GM21619 (cell line): ENCODE measurements around the gene PFN2.
"Not testable (repeated sequence)": the region's sequence is repeated elsewhere in the genome, so short reads cannot be mapped to it uniquely, and the experiment has no call there.

Experiments
- ATAC-seq: cut with Tn5 transposase; IDR thresholded peaks from one replicate; pipeline ENCODE4 v1.9.1; 2021; ENCODE audit not compliant: unreplicated experiment

The PFN2 gene

GRCh38 chr3:149970716-149971402, at the start of gene PFN2:
TSS of gene PFN2 (minus strand) at chr3:149970895. CDS start at chr3:149970856, 39 bp downstream.
- peak; percentile 44 for ATAC-seq

GRCh38 chr3:150015901-150016300, 45.2 kb upstream of the PFN2 start:
- no peak for ATAC-seq

- peak; percentile 73 for ATAC-seq
Observed at GRCh38 chr3:150014782-150015181, 44.1 kb upstream of the PFN2 start.

- no peak for ATAC-seq
Observed at GRCh38 chr3:150013801-150014200, 43.1 kb upstream of the PFN2 start.

GRCh38 chr3:150006794-150007193, 36.1 kb upstream of the PFN2 start:
- ATAC-seq: no peak

- no peak for ATAC-seq
Observed at GRCh38 chr3:150005243-150006112, 34.8 kb upstream of the PFN2 start.

- no peak for ATAC-seq
Observed at GRCh38 chr3:150000641-150001040, 29.9 kb upstream of the PFN2 start.

GRCh38 chr3:149999421-149999820, 28.7 kb upstream of the PFN2 start:
- ATAC-seq: no peak

GRCh38 chr3:149998946-149999345, 28.3 kb upstream of the PFN2 start:
- no peak for ATAC-seq

GRCh38 chr3:149992416-149993058, 21.8 kb upstream of the PFN2 start:
- ATAC-seq: no peak

GRCh38 chr3:149990423-149990948, 19.8 kb upstream of the PFN2 start:
- ATAC-seq: no peak

GRCh38 chr3:149989307-149989706, 18.6 kb upstream of the PFN2 start:
- no peak for ATAC-seq

GRCh38 chr3:149983628-149984027, 12.9 kb upstream of the PFN2 start:
- ATAC-seq: no peak

GRCh38 chr3:149983053-149983452, 12.4 kb upstream of the PFN2 start:
- not testable (repeated sequence) for ATAC-seq

- ATAC-seq: not testable (repeated sequence)
Observed at GRCh38 chr3:149981979-149982378, 11.3 kb upstream of the PFN2 start.

- no peak for ATAC-seq
Observed at GRCh38 chr3:149977386-149977785, 6.7 kb upstream of the PFN2 start.

GRCh38 chr3:149975919-149976318, 5.2 kb upstream of the PFN2 start:
- ATAC-seq: no peak

- ATAC-seq: peak; percentile 19
Observed at GRCh38 chr3:149971403-149972075, 844 bp upstream of the PFN2 start.

- peak; percentile 57 for ATAC-seq
Observed at GRCh38 chr3:149969940-149970715, 567 bp downstream of the PFN2 start.
